H1 (cell line): Measurements from ENCODE around the gene LZTFL1.

ENCODE experiments used
- ATF3 ChIP-seq: IDR thresholded peaks from 2 replicates; pipeline ENCODE4 v1.6.1; 2011; ENCODE audit warnings: low read depth, mild to moderate bottlenecking, low read length; ENCODE audit not compliant: insufficient read depth
- CHD2 ChIP-seq: IDR thresholded peaks from 2 replicates; pipeline ENCODE4 v1.6.1; 2012; ENCODE audit warnings: low read length, improper control_type of control experiment
- CTCF ChIP-seq, 3 experiments: IDR thresholded peaks; 1 replicate in 2 of 3; 2 replicates in 1 of 3; pipeline versions ENCODE4 v1.5.1 to v1.6.1; 2011; ENCODE audit warnings: low read length in 3 of 3, mild to moderate bottlenecking in 3 of 3, inconsistent platforms in 2 of 3, low read depth in 1 of 3, moderate library complexity in 1 of 3; ENCODE audit not compliant: insufficient read depth in 1 of 3; ENCODE audit errors: control extremely low read depth in 1 of 3
- HDAC2 ChIP-seq, 2 experiments: fragments of 300-600 bp in 1 of 2; sonication (generic) in 1 of 2; IDR thresholded peaks; 2 replicates each; pipeline ENCODE4 v1.6.1; 2011 to 2012; ENCODE audit warnings: low read depth in 2 of 2, low read length in 2 of 2, mild to moderate bottlenecking in 2 of 2, moderate library complexity in 2 of 2, borderline replicate concordance in 1 of 2, inconsistent platforms in 1 of 2
- JUND ChIP-seq: IDR thresholded peaks from 2 replicates; pipeline ENCODE4 v1.6.1; 2011; ENCODE audit warnings: mild to moderate bottlenecking, improper control_type of control experiment, low read length
- POLR2A ChIP-seq, 2 experiments: IDR thresholded peaks; 1 replicate in 1 of 2; 2 replicates in 1 of 2; pipeline ENCODE4 v1.6.1; 2011; ENCODE audit warnings: low read depth in 2 of 2, low read length in 2 of 2, mild to moderate bottlenecking in 2 of 2; ENCODE audit errors: control extremely low read depth in 1 of 2
- SP1 ChIP-seq: IDR thresholded peaks from 2 replicates; pipeline ENCODE4 v1.6.1; 2011; ENCODE audit warnings: low read depth, low read length
- SRF ChIP-seq: IDR thresholded peaks from 2 replicates; pipeline ENCODE4 v1.6.1; 2011; ENCODE audit warnings: mild to moderate bottlenecking, low read depth, low read length, moderate library complexity
- TAF7 ChIP-seq: optimal IDR thresholded peaks from 2 replicates; pipeline ENCODE3; 2011; ENCODE audit warnings: low read depth, mild to moderate bottlenecking, inconsistent platforms, low read length, moderate library complexity, borderline replicate concordance
- USF2 ChIP-seq: IDR thresholded peaks from 2 replicates; pipeline ENCODE4 v1.6.1; 2011; ENCODE audit warnings: low read length, improper control_type of control experiment
- YY1 ChIP-seq: IDR thresholded peaks from 2 replicates; pipeline ENCODE4 v1.6.1; 2011; ENCODE audit warnings: low read depth, mild to moderate bottlenecking, low read length

GRCh38 chr3:45841757-45842491 is at the start of gene LZTFL1:
- TF ChIP-seq POLR2A (IDR thresholded peaks at IDR 0.05; ENCODE audit: control extremely low read depth in 1 of 2, low read depth in 2 of 2, low read length in 2 of 2) (peak in 1 of 2 experiments; percentile 37; a peak in 2 of 3 replicates), CTCF (IDR thresholded peaks at IDR 0.05; ENCODE audit: control extremely low read depth in 1 of 3, insufficient read depth in 1 of 3, low read depth in 1 of 3, low read length in 3 of 3) (no peak), USF2 (peak; percentile 98), SRF (no peak; the same call in 1 of the 2 replicates), YY1 (no peak; the same call in 1 of the 2 replicates), JUND (peak; percentile 75; the same call in 1 of the 2 replicates), SP1 (peak; percentile 88), HDAC2 (IDR thresholded peaks at IDR 0.05; ENCODE audit: borderline replicate concordance in 1 of 2, low read depth in 2 of 2, low read length in 2 of 2) (0 out of 4 replicates have a peak, but pooled peaks of 1 of the 2 experiments have one; percentile 77), ATF3 (peak; percentile 97), CHD2 (peak; percentile 79), TAF7 (no peak)
